Right forelimb (tissue), 1 donor: Measurements from ENCODE around the gene ASTN1.

Experiments used
- DNase-seq: peaks from one replicate; pipeline ENCODE4 v3.0.0-alpha.2; 2018

ASTN1 gene

GRCh38 chr1:177162243-177162642 is 2.3 kb downstream of the ASTN1 start:
- no peak for DNase-seq

GRCh38 chr1:177146499-177146898 is 18.0 kb downstream of the ASTN1 start:
- no peak for DNase-seq

GRCh38 chr1:177145106-177146070 is 19.1 kb downstream of the ASTN1 start:
- DNase-seq = no peak

- DNase-seq = no peak
These were observed 21.7 kb downstream of the ASTN1 start for GRCh38 chr1:177142791-177143271.

GRCh38 chr1:177142010-177142409 is 22.5 kb downstream of the ASTN1 start:
- DNase-seq = no peak

- no peak for DNase-seq
These were observed 26.2 kb downstream of the ASTN1 start for GRCh38 chr1:177138347-177138746.

- DNase-seq = no peak
These were observed 26.7 kb downstream of the ASTN1 start for GRCh38 chr1:177137814-177138213.

- DNase-seq = no peak
These were observed 29.3 kb downstream of the ASTN1 start for GRCh38 chr1:177135250-177135649.

GRCh38 chr1:177133977-177134538 is 30.5 kb downstream of the ASTN1 start:
- no peak for DNase-seq

- DNase-seq = no peak
These were observed 32.4 kb downstream of the ASTN1 start for GRCh38 chr1:177132141-177132540.

GRCh38 chr1:177131723-177132122 is 32.8 kb downstream of the ASTN1 start:
- DNase-seq = no peak

- DNase-seq = no peak
These were observed 34.0 kb downstream of the ASTN1 start for GRCh38 chr1:177130451-177130945.

GRCh38 chr1:177128665-177129281 is 35.7 kb downstream of the ASTN1 start:
- no peak for DNase-seq

- no peak for DNase-seq
These were observed 38.2 kb downstream of the ASTN1 start for GRCh38 chr1:177126267-177126666.

- no peak for DNase-seq
These were observed 39.8 kb downstream of the ASTN1 start for GRCh38 chr1:177124577-177125278.

GRCh38 chr1:177122461-177123251 is 41.9 kb downstream of the ASTN1 start:
- no peak for DNase-seq

- DNase-seq = no peak
These were observed 45.2 kb downstream of the ASTN1 start for GRCh38 chr1:177119311-177119710.

- DNase-seq = no peak
These were observed 45.6 kb downstream of the ASTN1 start for GRCh38 chr1:177118901-177119300.

- no peak for DNase-seq
These were observed 47.6 kb downstream of the ASTN1 start for GRCh38 chr1:177116941-177117340.

GRCh38 chr1:177106614-177107365 is 57.7 kb downstream of the ASTN1 start:
- DNase-seq = no peak

- DNase-seq = no peak
These were observed 58.3 kb downstream of the ASTN1 start for GRCh38 chr1:177106196-177106595.
